ENCODE results near the gene HMG20B. TPM values are rescaled to one million over a fixed set of nuclear protein-coding genes. Genes with fewer than 3 reads are reported as not detected.

Gene HMG20B
- total RNA-seq, 1 donor from 2014 or later, result 51.0 TPM

DNA sequence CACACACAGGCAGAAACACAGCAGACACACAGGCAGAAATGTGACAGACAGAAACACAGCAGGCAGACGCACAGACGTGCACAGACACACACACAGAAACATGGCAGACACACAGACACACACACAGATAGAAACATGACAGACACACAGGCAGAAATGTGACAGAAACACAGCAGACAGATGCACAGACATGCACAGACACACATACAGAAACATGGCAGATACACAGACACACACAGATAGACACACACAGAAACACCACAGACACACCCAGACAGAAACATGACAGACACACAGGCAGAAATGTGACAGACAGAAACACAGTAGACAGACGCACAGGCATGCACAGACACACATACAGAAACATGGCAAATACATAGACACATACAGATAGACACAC, 32.6 kb downstream of the HMG20B start:
- Mint-ChIP-seq H3K27me3 (peaks cover 1% of the 10 kb centered on the region), H3K36me3 (ENCODE audit: low read depth) (peaks cover 3% of the 10 kb centered on the region), H3K9me3 (no peaks in the 10 kb centered on the region), H3K4me3 (no peak overlapping the region), H3K4me1 (peaks cover 18% of the 10 kb centered on the region), H3K27ac (no peak overlapping the region)
- ATAC-seq (ENCODE audit: low read depth) (no peak), DNase-seq (no peak)
- TF ChIP-seq, protein P1, sequence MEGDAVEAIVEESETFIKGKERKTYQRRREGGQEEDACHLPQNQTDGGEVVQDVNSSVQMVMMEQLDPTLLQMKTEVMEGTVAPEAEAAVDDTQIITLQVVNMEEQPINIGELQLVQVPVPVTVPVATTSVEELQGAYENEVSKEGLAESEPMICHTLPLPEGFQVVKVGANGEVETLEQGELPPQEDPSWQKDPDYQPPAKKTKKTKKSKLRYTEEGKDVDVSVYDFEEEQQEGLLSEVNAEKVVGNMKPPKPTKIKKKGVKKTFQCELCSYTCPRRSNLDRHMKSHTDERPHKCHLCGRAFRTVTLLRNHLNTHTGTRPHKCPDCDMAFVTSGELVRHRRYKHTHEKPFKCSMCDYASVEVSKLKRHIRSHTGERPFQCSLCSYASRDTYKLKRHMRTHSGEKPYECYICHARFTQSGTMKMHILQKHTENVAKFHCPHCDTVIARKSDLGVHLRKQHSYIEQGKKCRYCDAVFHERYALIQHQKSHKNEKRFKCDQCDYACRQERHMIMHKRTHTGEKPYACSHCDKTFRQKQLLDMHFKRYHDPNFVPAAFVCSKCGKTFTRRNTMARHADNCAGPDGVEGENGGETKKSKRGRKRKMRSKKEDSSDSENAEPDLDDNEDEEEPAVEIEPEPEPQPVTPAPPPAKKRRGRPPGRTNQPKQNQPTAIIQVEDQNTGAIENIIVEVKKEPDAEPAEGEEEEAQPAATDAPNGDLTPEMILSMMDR (IDR thresholded peaks at IDR 0.05), result no peak
- ChIA-PET CTCF (interaction anchor here (1.2 kb wide), 1 partner anchor 60 kb away, joined by 3 read pairs; no protein-coding TSS in a partner anchor), POLR2A (interaction anchor here (0.7 to 1.3 kb wide), 3 partner anchors 15 to 83 kb away, joined by 3 read pairs; partner anchors contain the start of gene MFSD12)
- intact Hi-C loops (cut with micrococcal nuclease), result loop anchor here (5.0 kb wide), 1 partner anchor 48 kb away; the partner anchor contains the start of gene MFSD12

DNA sequence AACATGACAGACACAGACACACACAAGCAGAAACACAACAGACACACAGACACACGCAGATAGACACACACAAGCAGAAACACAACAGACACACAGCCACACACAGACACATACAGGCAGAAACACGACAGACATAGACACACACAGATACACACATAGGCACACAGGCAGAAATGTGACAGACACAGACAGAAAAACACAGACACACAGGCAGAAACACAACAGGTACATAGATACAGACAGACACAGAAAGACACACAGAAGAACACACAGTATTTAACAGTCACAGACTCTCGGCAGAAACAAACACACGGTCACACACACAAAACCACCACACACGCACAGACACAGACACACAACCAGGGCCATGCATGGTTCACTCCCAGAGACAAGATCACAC, 33.0 kb downstream of the HMG20B start:
- ATAC-seq (ENCODE audit: low read depth) (no peak), DNase-seq (no peak)
- TF ChIP-seq, protein P1 (IDR thresholded peaks at IDR 0.05), result no peak
- peaks cover 7% of the 10 kb centered on the region for H3K36me3 Mint-ChIP-seq (ENCODE audit: low read depth)
- no peak overlapping the region for H3K4me3 Mint-ChIP-seq
- CTCF ChIA-PET, result no interaction called here
- intact Hi-C loops (cut with micrococcal nuclease), result loop anchor here (5.0 kb wide), 1 partner anchor 48 kb away; the partner anchor contains the start of gene MFSD12
- no peak overlapping the region for H3K27ac Mint-ChIP-seq
- POLR2A ChIA-PET, result no interaction called here
- no peaks in the 10 kb centered on the region for H3K9me3 Mint-ChIP-seq
- H3K27me3 Mint-ChIP-seq, result peaks cover 1% of the 10 kb centered on the region
- H3K4me1 Mint-ChIP-seq, result peaks cover 18% of the 10 kb centered on the region

DNA sequence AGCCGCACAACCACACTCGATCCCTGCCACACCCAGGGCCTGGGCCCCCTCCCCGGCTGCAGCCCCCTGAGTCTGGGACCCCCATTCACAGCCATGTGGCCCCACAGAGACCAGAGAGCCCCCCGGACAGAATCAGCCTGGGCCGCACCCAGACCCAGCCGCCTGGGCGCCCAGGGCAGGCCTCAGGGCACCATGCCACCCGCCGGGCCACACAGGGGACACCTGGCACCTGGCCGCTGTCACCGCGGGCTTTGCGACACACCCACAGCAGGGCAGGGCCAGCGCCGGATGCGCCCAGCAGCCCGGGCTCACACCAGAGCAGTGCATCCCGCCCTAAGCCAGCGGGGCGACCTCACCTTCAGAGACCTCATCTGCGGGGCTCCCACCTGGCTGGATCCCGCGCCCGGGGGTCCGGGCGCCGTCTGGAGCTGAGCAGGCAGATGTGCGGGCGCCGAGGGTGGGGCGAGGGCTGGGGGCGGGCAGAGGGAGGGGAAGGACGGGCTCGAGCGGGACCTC, 33.5 kb downstream of the HMG20B start:
- no peak for DNase-seq
- no peaks in the 10 kb centered on the region for H3K9me3 Mint-ChIP-seq
- H3K27ac Mint-ChIP-seq, result no peak overlapping the region
- TF ChIP-seq, protein P1 (IDR thresholded peaks at IDR 0.05), result no peak
- CTCF ChIA-PET, result no interaction called here
- ATAC-seq (ENCODE audit: low read depth), result peak; percentile 35
- H3K36me3 Mint-ChIP-seq (ENCODE audit: low read depth), result peaks cover 8% of the 10 kb centered on the region
- H3K27me3 Mint-ChIP-seq, result peaks cover 1% of the 10 kb centered on the region
- POLR2A ChIA-PET, result no interaction called here
- intact Hi-C loops (cut with micrococcal nuclease), result loop anchor here (5.0 kb wide), 1 partner anchor 49 kb away; the partner anchor contains the start of gene MFSD12
- peak overlapping the region; percentile 63 for H3K4me3 Mint-ChIP-seq
- peaks cover 18% of the 10 kb centered on the region for H3K4me1 Mint-ChIP-seq

DNA sequence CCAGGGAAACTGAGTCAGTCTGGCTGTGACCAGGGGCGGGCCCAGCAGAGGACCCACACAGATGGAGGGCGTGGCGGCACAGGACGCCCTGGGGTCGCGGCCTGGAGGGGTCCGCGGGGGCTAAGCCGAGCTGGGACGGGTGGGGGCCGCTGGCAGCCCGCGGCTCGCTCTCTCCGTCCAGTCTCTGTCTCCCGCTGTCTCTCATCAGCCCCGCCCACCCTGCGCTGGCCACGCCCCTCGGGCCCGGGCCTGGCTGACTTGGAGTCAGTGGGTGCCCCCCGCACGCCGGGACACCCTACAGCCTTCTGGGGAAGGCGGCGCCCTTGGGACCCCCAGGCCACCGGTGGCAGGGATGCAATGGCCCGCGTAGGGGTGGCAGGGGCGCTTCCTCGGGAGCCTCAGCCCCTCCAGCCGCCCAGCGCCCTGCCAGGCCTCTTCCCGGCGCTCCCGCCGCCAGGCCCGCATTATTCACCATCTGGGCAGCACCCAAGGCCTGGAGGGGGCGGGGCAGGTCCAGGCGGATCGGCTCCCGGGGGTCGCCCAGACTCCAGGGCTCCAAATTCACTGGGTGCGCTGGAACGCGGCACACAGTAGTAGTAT, 34.0 kb downstream of the HMG20B start, which contains the start of gene TBXA2R:
TBXA2R (minus strand) TSS at position 186 of the 600 bp plus-strand sequence. CDS start 6,241 bp downstream, outside the sequence.
- peak; percentile 74 for DNase-seq
- TF ChIP-seq, protein P1 (IDR thresholded peaks at IDR 0.05), result no peak
- ChIA-PET POLR2A (interaction anchor here (0.6 kb wide), 1 partner anchor 22 kb away, joined by 4 read pairs; no protein-coding TSS in a partner anchor), CTCF (interaction anchor here (0.9 to 1.2 kb wide), 2 partner anchors 16 to 61 kb away, joined by 3 to 4 read pairs; no protein-coding TSS in a partner anchor)
- intact Hi-C loops (cut with micrococcal nuclease), result loop anchor here (5.0 kb wide), 1 partner anchor 49 kb away; the partner anchor contains the start of gene MFSD12
- Mint-ChIP-seq H3K27ac (no peak within 1 kb of the TSS), H3K4me3 (peak within 1 kb of the TSS; percentile 65), H3K4me1 (peaks cover 18% of the 10 kb centered on the region), H3K27me3 (peaks cover 1% of the 10 kb centered on the region), H3K9me3 (no peaks in the 10 kb centered on the region), H3K36me3 (ENCODE audit: low read depth) (peaks cover 10% of the 10 kb centered on the region)
- peak; percentile 63 for ATAC-seq (ENCODE audit: low read depth)

All from activated B cell treated with CpG ODN at 0.5 μM for 24 hours (primary cell).